ENCODE results near the gene ASRGL1. TPM values are rescaled to one million over a fixed set of nuclear protein-coding genes. Genes with fewer than 3 reads are reported as not detected.

The ASRGL1 gene
- total RNA-seq, 4 donors from 2014 or later = 14.9 to 44.5 (median 35.6) TPM

DNA sequence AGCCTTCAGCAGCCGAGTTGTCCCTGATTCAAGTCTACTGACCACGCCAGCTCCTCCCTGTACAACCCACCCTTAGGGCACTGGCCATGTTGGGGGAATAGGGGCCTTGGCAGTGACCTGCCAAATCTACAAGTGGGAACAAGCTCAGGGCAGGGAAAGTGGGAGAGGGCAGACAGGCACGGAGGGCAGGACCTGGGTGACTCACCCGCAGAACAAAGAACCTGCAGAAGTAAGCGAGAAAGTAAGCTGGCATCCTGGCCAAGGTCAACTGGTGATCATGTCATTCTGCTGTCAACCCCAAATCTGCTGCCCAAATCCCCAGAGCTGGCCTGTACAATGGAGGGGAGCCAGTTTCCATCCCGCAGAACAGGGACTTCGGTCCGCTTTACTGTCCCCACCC lies 73.7 kb downstream of the ASRGL1 start:
- Histone ChIP-seq H3K27ac (no peak overlapping the region), H3K27me3 (no peaks in the 10 kb centered on the region), H3K36me3 (no peaks in the 10 kb centered on the region), H3K4me1 (no peaks in the 10 kb centered on the region), H3K4me3 (no peak overlapping the region), H3K9me3 (no peaks in the 10 kb centered on the region)
- intact Hi-C loops (cut with DNase I; ENCODE audit: low total_unique reads) = no loop called here
- no peak for DNase-seq
- TF ChIP-seq POLR2A (IDR thresholded peaks at IDR 0.05) (no peak), POLR2AphosphoS5 (IDR thresholded peaks at IDR 0.05) (no peak), EP300 (IDR thresholded peaks at IDR 0.05; ENCODE audit: low read depth) (no peak)
- TF ChIP-seq, protein P1, sequence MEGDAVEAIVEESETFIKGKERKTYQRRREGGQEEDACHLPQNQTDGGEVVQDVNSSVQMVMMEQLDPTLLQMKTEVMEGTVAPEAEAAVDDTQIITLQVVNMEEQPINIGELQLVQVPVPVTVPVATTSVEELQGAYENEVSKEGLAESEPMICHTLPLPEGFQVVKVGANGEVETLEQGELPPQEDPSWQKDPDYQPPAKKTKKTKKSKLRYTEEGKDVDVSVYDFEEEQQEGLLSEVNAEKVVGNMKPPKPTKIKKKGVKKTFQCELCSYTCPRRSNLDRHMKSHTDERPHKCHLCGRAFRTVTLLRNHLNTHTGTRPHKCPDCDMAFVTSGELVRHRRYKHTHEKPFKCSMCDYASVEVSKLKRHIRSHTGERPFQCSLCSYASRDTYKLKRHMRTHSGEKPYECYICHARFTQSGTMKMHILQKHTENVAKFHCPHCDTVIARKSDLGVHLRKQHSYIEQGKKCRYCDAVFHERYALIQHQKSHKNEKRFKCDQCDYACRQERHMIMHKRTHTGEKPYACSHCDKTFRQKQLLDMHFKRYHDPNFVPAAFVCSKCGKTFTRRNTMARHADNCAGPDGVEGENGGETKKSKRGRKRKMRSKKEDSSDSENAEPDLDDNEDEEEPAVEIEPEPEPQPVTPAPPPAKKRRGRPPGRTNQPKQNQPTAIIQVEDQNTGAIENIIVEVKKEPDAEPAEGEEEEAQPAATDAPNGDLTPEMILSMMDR (IDR thresholded peaks at IDR 0.05) = no peak
- in situ Hi-C loops (cut with MboI; ENCODE audit: low pct_ligation_motif_present in 1 of 4, low pct_unique_long_range_greater_than_20kb in 1 of 4, low sequenced_read_pairs in 3 of 4) = loop anchor here in 1 of 4 donors (25.0 kb wide), 1 partner anchor 276 kb away; the partner anchor contains the start of genes LRRN4CL and UBXN1
- 90% methylated on average over 8 of the region's 8 CpGs; no CpG with 5 or more reads in 1 of the 2 donors for WGBS, 2 donors (ENCODE audit: low coverage in 1 of 2)

GRCh38 chr11:62411524-62411923 lies 74.3 kb downstream of the ASRGL1 start:
- TF ChIP-seq, protein P1 (IDR thresholded peaks at IDR 0.05) = no peak
- no peak for TF ChIP-seq POLR2A (IDR thresholded peaks at IDR 0.05)
- TF ChIP-seq POLR2AphosphoS5 (IDR thresholded peaks at IDR 0.05) = no peak
- TF ChIP-seq EP300 (IDR thresholded peaks at IDR 0.05; ENCODE audit: low read depth) = no peak
- H3K4me1 ChIP-seq = no peaks in the 10 kb centered on the region
- H3K9me3 ChIP-seq = no peaks in the 10 kb centered on the region
- no peaks in the 10 kb centered on the region for H3K36me3 ChIP-seq
- H3K27ac ChIP-seq = no peak overlapping the region
- intact Hi-C loops (cut with DNase I; ENCODE audit: low total_unique reads) = no loop called here
- DNase-seq = no peak
- H3K4me3 ChIP-seq = no peak overlapping the region
- WGBS, 2 donors (ENCODE audit: low coverage in 1 of 2) = 89% methylated on average over 5 of the region's 5 CpGs; no CpG with 5 or more reads in 1 of the 2 donors
- H3K27me3 ChIP-seq = no peaks in the 10 kb centered on the region
- in situ Hi-C loops (cut with MboI; ENCODE audit: low pct_ligation_motif_present in 1 of 4, low pct_unique_long_range_greater_than_20kb in 1 of 4, low sequenced_read_pairs in 3 of 4) = loop anchor here in 1 of 4 donors (25.0 kb wide), 1 partner anchor 276 kb away; the partner anchor contains the start of genes LRRN4CL and UBXN1

- peaks cover 0 to 4% (median 0%) of the 10 kb centered on the region in 4 donors for H3K4me1 ChIP-seq
- WGBS, 2 donors (ENCODE audit: low coverage in 1 of 2) = 69% methylated on average over 8 of the region's 8 CpGs; no CpG with 5 or more reads in 1 of the 2 donors
- H3K36me3 ChIP-seq = no peaks in the 10 kb centered on the region
- DNase-seq = no peak
- H3K4me3 ChIP-seq = no peak overlapping the region
- in situ Hi-C loops (cut with MboI; ENCODE audit: low pct_ligation_motif_present in 1 of 4, low pct_unique_long_range_greater_than_20kb in 1 of 4, low sequenced_read_pairs in 3 of 4) = loop anchor here in 1 of 4 donors (25.0 kb wide), 1 partner anchor 274 kb away; the partner anchor contains the start of genes LRRN4CL and UBXN1
- H3K9me3 ChIP-seq = no peaks in the 10 kb centered on the region
- TF ChIP-seq POLR2AphosphoS5 (IDR thresholded peaks at IDR 0.05) = no peak
- no peak for TF ChIP-seq EP300 (IDR thresholded peaks at IDR 0.05; ENCODE audit: low read depth)
- TF ChIP-seq, protein P1 (IDR thresholded peaks at IDR 0.05) = no peak
- no peak for TF ChIP-seq POLR2A (IDR thresholded peaks at IDR 0.05)
- no peaks in the 10 kb centered on the region for H3K27me3 ChIP-seq
- intact Hi-C loops (cut with DNase I; ENCODE audit: low total_unique reads) = no loop called here
- H3K27ac ChIP-seq = no peak overlapping the region
Measured at GRCh38 chr11:62413060-62413696, 75.9 kb downstream of the ASRGL1 start.

- H3K27me3 ChIP-seq = no peaks in the 10 kb centered on the region
- H3K9me3 ChIP-seq = no peaks in the 10 kb centered on the region
- no peak overlapping the region for H3K27ac ChIP-seq
- H3K4me3 ChIP-seq = no peak overlapping the region
- DNase-seq = no peak
- intact Hi-C loops (cut with DNase I; ENCODE audit: low total_unique reads) (no loop called here), in situ Hi-C loops (cut with MboI; ENCODE audit: low pct_ligation_motif_present in 1 of 4, low pct_unique_long_range_greater_than_20kb in 1 of 4, low sequenced_read_pairs in 3 of 4) (loop anchor here in 1 of 4 donors (25.0 kb wide), 1 partner anchor 271 kb away; the partner anchor contains the start of genes LRRN4CL and UBXN1)
- TF ChIP-seq POLR2AphosphoS5 (IDR thresholded peaks at IDR 0.05) (no peak), EP300 (IDR thresholded peaks at IDR 0.05; ENCODE audit: low read depth) (no peak), POLR2A (IDR thresholded peaks at IDR 0.05) (no peak)
- TF ChIP-seq, protein P1 (IDR thresholded peaks at IDR 0.05) = no peak
- 94 to 97% methylated on average over 11 to 12 of the region's 12 CpGs for WGBS, 2 donors (ENCODE audit: low coverage in 1 of 2)
- no peaks in the 10 kb centered on the region for H3K36me3 ChIP-seq
- peaks cover 9 to 31% (median 14%) of the 10 kb centered on the region in 4 donors for H3K4me1 ChIP-seq
Measured at GRCh38 chr11:62416596-62416995, 79.3 kb downstream of the ASRGL1 start.

Measured in transverse colon (tissue), 4 donors.